ENCODE data around the gene SNX19. TPM values are rescaled to one million over a fixed set of nuclear protein-coding genes. Genes with fewer than 3 reads are reported as not detected.
"Not testable (repeated sequence)": the region's sequence is repeated elsewhere in the genome, so short reads cannot be mapped to it uniquely, and the experiment has no call there.

SNX19 gene
- total RNA-seq, 4 donors from 2014 or later, result 119 to 164 (median 145) TPM

DNA sequence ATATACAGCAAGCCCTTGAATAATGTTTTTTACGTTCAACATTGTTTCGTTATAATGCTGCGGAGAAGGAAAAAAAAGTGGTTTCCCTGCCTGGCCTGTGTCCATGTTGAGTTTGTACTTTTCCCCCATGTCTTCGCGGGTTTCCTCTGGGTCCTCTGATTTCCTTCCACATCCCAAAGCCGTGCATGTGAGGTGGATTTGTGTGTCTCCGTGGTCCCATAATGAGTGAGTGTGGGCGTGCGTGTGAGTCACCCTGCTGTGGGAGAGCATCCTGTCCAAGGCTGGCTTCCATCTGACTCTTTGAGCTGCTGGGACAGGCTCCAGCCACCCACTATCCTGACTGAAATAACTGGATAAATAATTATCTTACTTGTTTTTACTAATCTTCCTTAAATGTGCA, 29.6 kb upstream of the SNX19 start:
- no peak overlapping the region for H3K27ac ChIP-seq

GRCh38 chr11:130940706-130941105, 24.4 kb upstream of the SNX19 start:
- Histone ChIP-seq H3K36me3 (no peaks in the 10 kb centered on the region), H3K9me3 (no peaks in the 10 kb centered on the region), H3K27me3 (no peaks in the 10 kb centered on the region), H3K27ac (no peak overlapping the region), H3K4me3 (no peak overlapping the region), H3K4me1 (no peaks in the 10 kb centered on the region)
- no peak for DNase-seq
- TF ChIP-seq POLR2A (IDR thresholded peaks at IDR 0.05) (no peak), CTCF (IDR thresholded peaks at IDR 0.05) (no peak)

More for the DNA sequence above, 29.6 kb upstream of the SNX19 start:
- Histone ChIP-seq H3K4me3 (no peak overlapping the region), H3K9me3 (no peaks in the 10 kb centered on the region), H3K4me1 (no peaks in the 10 kb centered on the region), H3K27me3 (no peaks in the 10 kb centered on the region), H3K36me3 (no peaks in the 10 kb centered on the region)
- DNase-seq, result no peak
- no peak for TF ChIP-seq CTCF (IDR thresholded peaks at IDR 0.05)
- no peak for TF ChIP-seq POLR2A (IDR thresholded peaks at IDR 0.05)

DNA sequence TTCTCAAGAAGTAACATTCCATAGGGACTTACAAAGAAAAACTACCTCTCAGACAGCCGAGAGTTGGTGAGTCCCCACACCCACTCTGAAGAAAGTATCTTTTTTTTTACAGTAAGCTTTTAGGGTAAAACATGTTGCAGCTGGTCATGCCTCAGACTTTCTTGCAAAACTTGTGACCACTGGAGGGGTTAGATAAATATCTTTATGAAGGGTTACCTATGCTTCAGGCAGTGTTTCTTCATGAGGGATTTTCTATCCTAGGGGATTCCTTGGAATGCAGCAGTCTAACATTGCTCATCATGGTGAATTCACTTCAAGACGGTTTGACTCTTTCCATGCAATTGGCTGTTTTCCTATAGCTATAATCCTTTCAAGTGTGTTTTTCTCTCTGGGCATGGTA, 20.8 kb upstream of the SNX19 start:
- no peaks in the 10 kb centered on the region for H3K4me1 ChIP-seq
- no peak overlapping the region for H3K4me3 ChIP-seq
- H3K9me3 ChIP-seq, result no peaks in the 10 kb centered on the region
- no peak overlapping the region for H3K27ac ChIP-seq
- TF ChIP-seq CTCF (IDR thresholded peaks at IDR 0.05) (no peak), POLR2A (IDR thresholded peaks at IDR 0.05) (no peak)
- H3K27me3 ChIP-seq, result no peaks in the 10 kb centered on the region
- DNase-seq, result no peak
- H3K36me3 ChIP-seq, result no peaks in the 10 kb centered on the region

GRCh38 chr11:130932086-130932712, 15.9 kb upstream of the SNX19 start:
- Histone ChIP-seq H3K27ac (no peak overlapping the region), H3K36me3 (no peaks in the 10 kb centered on the region), H3K4me1 (no peaks in the 10 kb centered on the region), H3K9me3 (no peaks in the 10 kb centered on the region), H3K4me3 (no peak overlapping the region), H3K27me3 (no peaks in the 10 kb centered on the region)
- DNase-seq, result no peak
- no peak for TF ChIP-seq CTCF (IDR thresholded peaks at IDR 0.05)
- TF ChIP-seq POLR2A (IDR thresholded peaks at IDR 0.05), result no peak

- Histone ChIP-seq H3K27me3 (no peaks in the 10 kb centered on the region), H3K4me3 (no peak overlapping the region), H3K4me1 (no peaks in the 10 kb centered on the region), H3K27ac (no peak overlapping the region), H3K9me3 (no peaks in the 10 kb centered on the region), H3K36me3 (no peaks in the 10 kb centered on the region)
- TF ChIP-seq CTCF (IDR thresholded peaks at IDR 0.05) (no peak), POLR2A (IDR thresholded peaks at IDR 0.05) (no peak)
- DNase-seq, result no peak
Observed at GRCh38 chr11:130924750-130925149, 8.5 kb upstream of the SNX19 start.

DNA sequence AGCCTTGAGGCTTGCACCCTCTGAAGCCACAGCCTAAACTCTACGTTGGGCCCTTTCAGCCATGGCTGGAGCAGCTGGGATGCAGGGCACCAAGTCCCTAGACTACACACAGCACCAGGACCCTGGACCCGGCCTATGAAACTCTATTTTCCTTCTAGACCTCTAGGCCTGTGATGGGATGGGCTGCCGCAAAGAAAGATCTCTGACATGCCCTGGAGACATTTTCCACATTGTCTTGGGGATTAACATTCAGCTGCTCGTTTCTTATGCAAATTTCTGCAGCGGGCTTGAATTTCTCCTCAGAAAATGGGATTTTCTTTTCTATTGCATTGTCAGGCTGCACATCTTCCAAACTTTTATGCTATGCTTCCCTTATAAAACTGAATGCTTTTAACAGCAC, 4.3 kb upstream of the SNX19 start:
- not testable (repeated sequence) for H3K27ac ChIP-seq, H3K4me3 ChIP-seq, H3K9me3 ChIP-seq, H3K4me1 ChIP-seq, DNase-seq, H3K36me3 ChIP-seq, H3K27me3 ChIP-seq

Data from Peyer's patch (tissue), 4 donors.